NOMO-1 treated with dmso at 0.1 percent for 144 hours (cell line): ENCODE measurements around the gene CR2.
A peak's percentile ranks its signal among the peaks of the same experiment; 100 is the strongest.
"Not testable (repeated sequence)": the region's sequence is repeated elsewhere in the genome, so short reads cannot be mapped to it uniquely, and the experiment has no call there.

Experiments
- DNase-seq: peaks from one replicate; lab custom pipeline; 2025; ENCODE audit not compliant: unreplicated experiment; lab: John Stamatoyannopoulos, UW

CR2 gene

DNA sequence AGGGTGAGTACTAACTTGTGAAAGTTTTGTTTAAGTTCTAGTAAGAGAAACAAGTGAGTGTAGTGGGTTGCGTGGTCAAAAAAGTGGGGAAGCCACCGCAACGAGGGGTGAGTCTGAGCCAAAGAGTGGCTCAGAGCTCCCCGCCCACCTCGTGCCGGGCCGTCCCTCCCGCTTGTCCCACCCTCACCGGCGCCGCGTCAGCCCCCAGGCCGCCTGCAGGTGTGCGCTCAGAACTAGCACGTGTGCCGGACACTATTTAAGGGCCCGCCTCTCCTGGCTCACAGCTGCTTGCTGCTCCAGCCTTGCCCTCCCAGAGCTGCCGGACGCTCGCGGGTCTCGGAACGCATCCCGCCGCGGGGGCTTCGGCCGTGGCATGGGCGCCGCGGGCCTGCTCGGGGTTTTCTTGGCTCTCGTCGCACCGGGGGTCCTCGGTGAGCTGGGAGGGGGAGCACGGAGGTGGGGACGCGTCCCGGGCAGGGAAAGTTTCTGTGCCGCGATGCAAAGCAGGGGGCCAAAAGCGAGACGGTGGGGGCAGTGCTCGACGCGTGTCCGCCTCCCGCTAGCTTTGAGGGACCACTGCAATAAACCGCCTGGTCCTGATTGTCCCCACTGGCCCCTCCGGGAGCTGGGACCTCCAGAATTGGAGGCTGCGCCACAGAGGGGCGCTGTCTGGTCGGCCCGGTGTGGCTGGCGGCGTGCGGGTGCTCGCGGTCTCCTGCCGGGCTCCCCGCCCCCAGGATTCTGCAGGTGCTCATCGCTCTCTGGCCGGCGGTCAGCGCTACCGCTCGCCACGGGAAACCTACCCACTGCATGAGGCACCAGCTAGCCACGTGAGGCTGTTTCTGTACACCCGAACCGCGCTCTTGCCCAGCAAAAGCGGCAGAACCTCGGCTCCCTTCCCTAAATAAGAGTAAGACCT is at the start of gene CR2:
Gene CR2, plus strand, starts transcription at position 283 of the 919 bp plus-strand sequence. Its CDS starts 91 bp downstream, at position 374.
- DNase-seq: no peak

DNA sequence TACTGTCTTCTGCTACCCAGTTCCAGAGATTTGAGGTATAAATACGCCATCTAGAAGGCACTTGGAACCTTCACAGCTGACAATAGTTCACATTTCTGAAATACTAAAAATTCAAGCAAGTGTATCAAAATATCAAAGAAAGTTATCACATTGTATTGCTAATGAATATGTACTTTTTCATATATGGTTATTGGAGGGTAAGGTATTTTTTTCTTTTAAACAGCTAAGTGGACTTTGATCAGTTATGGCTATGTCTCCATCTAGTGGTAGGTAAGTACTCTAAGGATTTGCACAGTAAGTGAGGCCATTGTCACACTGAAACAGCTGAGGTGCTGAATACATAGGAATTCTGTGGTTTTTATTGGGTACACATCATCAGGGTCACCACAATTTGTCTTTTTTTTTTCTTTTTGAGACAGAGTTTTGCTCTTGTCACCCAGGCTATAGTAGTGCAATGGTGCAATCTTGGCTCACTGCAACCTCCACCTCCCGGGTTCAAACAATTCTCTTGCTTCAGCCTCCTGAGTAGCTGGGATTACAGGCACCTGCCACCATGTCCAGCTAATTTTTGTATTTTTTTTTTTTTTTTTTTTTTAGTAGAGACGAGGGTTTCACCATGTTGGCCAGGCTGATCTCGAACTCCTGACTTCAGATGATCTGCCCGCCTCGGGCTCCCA is 49.1 kb upstream of the CR2 start:
- DNase-seq: peak; percentile 21

DNA sequence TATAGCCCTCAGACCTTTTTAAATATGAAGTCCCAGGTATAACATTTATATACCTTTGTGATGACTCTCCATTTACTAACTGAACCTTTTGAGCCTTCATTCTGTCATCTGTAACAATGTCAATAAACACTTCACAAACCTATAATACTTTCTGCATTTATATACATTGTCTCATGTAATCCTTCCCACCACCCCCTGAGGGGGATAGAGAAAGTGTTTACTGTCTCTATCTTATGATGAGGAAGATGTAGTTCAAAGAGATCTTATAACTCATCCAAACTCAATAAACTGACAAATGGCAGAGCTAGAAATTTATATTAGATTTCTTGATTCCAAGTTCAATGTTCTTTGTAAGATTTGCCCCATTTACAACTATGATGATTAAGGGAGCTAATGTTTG is 48.3 kb upstream of the CR2 start:
- no peak for DNase-seq

DNA sequence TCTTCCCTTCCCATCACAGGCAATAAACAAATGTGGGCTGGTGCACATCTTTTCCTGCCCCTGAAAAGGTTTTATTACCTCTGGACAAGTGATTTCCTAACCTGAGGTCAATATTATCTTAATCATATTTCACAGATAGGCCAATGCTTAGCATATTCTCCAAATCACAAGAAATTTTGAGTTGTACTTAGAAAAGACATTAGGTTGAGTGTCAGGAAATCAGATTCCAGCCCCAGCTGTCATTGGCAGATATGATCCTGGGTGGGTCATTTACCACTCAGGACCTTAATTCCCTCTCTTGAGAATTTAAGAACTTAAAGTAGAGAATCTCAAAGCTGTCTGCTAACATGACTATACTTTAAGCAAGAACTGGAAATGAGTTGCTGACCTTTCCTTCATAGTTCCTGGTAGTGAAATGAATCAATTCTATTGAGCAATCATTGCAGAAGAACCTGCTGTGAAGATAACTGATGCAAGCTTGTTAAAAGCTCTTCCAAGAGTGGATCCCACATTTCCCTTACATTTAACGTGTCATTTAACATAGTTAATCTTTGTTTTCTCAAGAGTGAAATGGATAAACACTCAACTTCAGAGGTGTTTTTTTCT is 46.4 kb upstream of the CR2 start:
- DNase-seq: no peak

DNA sequence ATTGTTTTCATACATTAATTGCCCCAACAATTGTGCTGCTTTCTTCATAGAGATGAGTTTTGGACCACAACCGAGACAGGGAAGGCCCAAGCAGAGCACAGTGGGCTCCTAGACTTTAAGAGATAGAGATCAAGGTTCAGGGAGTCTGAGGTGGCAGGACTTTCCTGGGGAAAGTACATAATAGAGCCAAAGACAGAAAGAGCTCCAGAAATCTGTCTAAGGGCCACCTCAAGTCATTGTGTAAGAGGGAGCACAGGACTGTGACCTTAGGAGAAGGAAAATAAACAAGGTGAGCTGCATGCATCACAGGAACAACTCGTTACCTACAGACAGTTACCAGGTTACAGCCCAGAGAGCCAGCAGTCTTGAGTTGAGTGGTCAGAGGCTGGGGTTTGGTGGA is 41.3 kb upstream of the CR2 start:
- no peak for DNase-seq

DNA sequence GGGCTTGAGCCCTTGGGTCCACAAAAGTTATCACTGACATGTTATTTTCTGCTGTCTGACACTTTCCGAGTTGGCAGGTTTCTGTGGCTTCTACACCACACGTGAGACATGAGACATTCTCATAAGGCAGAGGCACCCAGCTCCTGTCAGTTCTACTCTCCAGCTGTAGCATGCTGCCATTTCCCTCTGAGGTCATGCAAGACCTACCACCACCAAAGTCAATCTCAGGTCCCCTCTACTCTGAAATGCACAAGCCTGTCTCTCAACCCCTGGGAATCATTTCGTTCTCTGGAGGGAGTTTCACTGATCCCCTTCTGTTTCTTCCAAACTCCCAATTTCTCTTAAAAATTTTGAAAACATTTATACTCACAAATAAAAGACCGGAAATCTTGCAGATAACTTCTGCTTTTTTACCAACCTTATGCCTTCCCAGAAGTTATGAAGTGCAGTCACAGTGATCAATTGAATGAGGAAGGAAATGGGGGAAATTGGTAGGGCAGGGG is 39.5 kb upstream of the CR2 start:
- DNase-seq: peak; percentile 65

DNA sequence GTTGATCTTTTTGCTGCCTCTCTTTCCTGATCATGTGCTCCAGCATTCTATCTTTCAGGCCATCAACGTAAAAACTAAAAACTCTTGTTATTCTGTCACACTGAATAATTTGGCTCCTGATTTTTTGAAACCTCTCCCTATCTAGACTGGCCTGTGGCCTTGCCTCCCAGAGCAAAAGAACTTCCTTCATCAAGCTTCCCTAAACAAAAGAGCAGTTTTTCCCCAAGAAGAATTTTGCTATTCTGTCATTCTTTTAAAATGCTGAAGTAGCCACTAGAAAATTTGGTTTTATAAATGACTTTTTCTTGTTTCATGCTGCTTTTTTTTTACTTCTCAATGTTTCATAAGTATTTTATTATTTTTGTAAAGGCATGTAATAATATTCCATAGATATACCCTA is 37.1 kb upstream of the CR2 start:
- DNase-seq: no peak

DNA sequence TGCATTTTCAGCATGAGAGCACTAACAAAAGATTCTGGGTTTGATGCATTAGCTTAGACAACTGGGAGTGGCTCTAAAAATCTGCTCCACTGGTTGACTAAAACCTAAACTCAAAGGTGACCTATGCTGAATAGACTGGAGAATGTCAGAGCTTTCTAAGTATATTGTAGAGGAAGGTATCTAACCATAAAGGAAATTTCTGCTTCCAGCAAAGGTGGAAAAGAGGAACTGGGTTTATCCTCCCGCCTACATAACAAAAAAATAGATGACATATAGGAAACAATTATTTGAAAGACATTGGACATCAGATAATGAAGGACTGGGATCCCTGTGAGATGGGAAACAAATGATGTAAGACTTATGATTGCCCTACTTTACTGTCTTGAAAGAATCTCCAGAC is 35.8 kb upstream of the CR2 start:
- no peak for DNase-seq

DNA sequence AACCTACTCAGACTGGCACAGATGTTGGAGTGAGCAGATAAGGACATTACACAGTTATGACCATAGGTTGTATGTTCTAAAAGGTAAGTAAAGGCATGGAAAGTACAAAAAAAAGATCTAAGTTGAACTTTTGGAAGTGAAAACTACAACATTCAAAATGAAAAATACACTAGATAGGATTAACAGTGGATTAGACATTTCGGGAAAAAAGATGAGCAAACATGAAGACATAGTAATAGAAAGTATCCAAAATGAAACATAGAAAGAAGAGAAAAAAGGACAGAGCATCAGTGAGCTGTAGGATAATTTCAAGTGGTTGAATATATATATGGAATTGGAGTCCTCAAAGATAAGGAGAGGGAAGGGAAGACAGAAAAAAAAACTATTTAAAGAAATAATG is 34.0 kb upstream of the CR2 start:
- DNase-seq: no peak

DNA sequence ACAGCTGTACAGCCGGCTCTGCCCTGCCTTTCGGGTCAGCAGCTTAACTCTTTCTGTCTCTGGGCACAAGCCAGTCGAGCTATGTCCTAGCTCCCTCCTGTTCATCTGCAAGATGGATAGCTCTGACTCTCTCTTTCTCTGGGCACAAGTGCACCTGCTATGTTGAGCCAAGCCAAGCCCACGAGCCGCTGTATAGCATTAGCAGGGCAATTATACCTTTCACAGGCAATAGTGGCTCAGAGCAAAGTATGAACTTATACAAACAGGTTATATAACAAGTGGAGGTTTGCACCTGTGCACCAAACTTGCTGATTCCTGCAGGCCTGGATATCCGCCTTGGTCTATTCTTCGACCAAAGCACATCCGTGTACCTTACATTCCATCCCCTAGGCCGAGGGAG is 33.0 kb upstream of the CR2 start:
- no peak for DNase-seq

DNA sequence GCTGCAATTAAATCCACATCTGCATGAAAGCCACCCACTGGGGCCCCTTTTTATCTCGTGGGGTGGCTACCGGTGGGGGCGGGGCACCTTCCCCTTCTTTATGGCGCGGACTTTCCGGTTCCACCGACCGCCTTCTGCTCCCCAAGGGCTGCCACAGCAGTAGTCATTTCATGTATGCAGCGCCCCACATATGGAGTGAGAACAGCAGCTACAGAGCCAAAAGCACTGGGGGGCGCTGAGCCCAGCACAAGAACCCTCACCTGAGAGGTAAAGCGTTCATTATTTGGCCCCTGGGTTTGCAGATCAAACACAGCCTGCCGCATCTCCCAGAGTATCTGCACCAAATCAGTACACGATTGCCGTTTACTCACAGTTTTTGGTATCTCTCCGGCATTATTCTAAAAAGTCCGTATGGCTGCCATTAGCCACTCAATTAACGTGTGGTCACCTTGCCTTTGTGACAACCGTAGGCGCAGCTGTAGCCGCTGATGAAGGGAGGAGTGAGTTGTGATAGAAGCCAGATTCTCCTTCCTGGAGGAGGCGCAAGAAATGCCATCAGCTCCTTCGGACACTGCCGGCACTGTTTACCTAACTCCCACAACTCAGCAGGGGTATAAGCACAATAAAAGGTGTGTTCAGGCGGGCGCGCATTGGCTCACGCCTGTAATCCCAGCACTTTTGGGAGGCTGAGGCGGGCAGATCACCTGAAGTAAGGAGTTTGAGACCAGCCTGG is 30.4 kb upstream of the CR2 start:
- no peak for DNase-seq

DNA sequence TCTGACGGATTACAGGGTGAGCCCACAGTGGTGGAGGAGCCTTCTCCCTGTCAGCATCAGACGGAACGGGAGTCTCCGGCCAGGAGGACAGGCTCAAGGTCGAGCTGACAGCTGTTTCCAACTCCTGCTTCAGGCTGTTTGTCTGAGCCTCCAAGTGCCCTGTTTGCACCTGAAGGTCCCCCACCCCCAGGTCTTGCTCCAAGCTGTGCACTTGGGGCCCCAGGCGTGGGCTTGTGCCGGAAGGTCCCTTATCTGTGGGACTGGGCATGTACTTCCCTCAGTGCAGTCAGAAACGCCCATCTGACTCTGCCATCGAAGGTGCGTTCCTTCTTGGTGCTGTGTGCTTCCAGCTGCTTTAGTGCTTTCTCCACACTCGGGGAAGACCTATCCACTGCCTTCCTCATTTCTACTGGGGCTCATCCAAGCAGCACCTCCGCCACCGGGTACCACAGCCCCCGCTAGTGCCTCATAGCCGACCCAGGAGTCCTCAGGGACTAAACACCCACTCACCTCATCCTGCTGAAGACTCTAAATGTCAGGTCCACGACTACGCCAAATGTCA is 29.5 kb upstream of the CR2 start:
- no peak for DNase-seq

DNA sequence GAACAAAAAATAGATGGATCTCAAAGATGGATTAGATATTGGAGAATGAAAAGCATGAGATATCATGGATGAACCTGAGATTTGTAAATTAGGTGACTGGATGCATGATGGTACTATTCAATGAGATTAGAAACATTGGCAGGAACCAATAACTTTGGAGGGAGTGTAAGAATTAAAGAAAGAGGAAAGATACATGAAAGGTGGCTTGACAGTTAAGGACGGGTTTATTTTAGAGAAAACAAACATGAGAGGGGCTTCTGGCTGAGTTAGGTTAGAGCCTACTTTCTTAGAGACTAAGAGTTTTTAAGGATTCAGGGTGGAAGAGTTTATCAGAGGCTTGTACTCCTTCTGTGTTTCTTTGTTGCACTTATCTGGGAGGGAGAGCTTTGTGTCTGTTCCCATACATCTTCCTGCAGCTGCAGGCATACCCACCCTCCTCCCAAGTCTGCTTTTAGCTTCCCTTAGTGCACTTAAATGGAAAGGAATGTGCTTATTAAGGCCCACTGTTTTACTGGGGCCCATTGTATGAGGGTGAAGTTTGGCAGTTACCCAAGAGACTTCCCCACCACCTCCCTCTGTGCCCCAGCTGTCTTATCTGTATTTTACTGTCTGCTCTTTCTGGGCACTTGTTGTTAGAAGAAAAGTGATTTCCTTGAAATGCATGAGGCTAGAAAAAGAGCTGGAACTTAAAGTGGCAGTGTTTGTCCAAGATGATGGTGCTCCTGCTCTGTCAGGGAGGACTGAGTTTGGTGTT is 26.1 kb upstream of the CR2 start:
- DNase-seq: no peak

DNA sequence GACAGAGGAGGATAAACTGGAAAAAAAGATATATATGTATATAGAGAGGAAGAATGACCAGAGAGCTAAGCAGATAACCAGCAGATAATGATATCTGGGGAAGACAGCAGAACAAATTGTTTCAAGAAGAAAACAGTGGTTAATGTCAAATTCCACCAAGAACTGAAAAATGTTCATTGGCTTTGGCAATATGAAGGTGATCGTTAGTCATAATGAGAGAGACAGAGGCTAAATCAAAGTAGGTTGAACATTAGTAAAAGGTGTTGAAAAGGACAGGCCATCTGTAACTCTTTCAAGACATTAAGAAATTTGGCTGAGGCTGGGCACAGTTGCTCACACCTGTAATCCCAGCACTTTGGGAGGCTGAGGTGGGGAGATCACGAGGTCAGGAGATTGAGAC is 25.3 kb upstream of the CR2 start:
- no peak for DNase-seq

DNA sequence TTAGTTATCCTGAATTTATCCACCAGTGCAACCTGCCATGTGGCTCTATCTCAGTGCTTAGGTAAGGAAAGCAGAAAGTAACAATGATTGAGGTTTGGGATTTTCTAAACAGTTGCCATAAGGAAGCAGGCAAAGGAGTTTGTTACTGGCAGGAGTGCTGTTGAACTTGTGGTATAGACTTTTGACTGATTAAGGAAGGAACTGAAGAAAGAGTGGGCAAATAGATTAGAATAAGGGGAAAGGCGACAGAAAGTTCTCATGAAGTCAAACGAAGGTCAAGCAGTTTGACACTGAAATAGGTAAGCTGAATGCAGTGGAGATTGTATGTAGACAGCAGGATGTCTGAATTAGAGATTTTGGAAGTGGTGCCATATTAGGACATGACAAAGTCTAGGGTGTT is 24.2 kb upstream of the CR2 start:
- DNase-seq: no peak

DNA sequence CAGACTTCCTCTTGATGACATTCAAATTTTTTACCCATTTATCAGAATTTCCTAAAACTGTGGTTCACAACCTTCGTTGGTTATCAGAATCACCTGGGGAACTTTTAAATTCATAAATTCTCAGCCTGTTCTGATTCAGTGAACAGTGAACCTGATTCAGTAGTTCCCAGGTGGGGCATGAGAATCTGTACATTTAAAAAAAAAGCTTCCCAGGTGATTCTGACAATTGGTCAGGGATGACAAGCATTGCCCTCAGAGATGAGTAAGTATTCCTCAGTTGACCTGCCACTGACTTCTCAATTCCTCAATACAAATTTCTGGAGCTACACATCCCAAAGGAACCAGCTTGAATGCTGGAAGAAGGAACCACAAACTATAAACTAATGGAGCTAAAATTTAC is 23.5 kb upstream of the CR2 start:
- DNase-seq: no peak

DNA sequence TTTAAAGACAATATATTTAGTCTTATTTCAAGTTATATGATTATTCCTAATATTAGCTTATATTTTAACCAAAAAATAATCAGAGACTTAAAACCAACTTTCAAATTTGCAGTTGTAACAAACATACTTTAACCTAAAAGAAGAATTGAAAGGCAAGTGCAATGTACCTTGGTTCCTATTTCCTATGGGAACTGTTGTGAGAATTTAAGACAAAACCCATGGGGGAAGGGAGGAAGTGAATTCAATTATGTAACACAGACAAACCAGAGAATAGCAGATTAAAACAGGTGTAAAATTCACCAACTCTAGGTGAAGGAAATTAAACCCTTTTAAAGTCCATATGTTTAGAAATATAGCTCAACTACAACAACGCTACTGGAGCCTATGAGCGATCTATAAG is 22.6 kb upstream of the CR2 start:
- DNase-seq: no peak

DNA sequence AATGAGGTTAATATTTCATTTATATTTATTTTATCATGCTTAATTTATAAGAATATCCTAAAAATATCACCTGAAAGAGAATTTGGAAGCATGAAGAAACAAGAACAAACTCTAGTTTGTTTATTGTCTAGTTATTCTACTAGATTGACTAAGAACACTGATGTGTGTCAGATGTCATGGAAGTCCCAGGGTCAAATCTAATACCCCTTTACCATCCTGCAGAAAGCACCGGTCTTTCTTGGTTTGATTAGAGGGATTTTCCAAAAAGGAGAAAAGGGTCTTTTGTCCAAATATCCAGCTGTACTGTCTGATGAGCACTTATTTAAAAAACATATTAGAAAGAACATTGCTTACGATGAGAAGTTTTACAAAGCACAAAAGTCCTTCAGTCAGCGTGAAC is 20.7 kb upstream of the CR2 start:
- no peak for DNase-seq

DNA sequence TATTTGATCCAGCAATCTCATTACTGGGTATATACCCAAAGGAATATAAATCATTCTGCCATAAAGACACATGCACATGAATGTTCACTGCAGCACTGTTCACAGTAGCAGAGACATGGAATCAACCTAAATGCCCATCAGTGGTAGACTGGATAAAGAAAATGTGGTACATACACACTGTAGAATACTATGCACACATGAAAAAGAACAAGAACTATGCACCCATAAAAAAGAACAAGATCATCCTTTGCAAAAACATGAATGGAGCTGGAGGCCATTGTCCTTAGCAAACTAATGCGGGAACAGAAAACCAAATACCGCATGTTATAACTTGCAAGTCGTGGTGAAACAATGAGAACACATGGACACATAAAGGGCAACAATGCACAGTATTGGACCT is 17.4 kb upstream of the CR2 start:
- not testable (repeated sequence) for DNase-seq

DNA sequence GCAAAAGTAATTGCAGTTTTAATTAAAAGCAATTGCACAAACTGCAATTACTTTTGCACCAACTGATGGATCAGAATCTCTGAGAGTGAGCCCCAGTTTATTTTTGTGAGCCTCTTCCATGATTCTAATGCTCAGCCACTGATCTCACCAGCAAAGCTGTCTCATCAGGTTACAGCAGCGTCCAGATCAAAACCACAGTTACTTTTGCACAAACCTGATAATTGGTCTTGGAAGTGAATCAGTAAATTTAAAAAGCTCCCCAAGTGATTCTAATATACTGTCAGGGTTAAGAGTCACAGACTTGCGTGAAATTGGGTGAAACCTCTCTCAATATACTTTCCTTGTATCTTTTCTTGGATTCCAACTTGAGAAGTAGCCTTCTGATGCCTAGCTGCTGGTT is 13.5 kb upstream of the CR2 start:
- no peak for DNase-seq
